HL-60 (cell line): ENCODE measurements around the gene RBFOX1.

Source experiments
- CTCF ChIP-seq: IDR thresholded peaks from one replicate; pipeline ENCODE4 v1.5.1; 2011; ENCODE audit warnings: low read length, control low read depth, inconsistent platforms; ENCODE audit not compliant: insufficient read depth
- GABPA ChIP-seq: IDR thresholded peaks from 2 replicates; pipeline ENCODE4 v1.6.1; 2012; ENCODE audit warnings: low read depth
- POLR2AphosphoS5 ChIP-seq: IDR thresholded peaks from 2 replicates; pipeline ENCODE4 v1.6.1; 2012; ENCODE audit warnings: low read depth
- REST ChIP-seq: IDR thresholded peaks from 2 replicates; pipeline ENCODE4 v1.6.1; 2012; ENCODE audit warnings: low read depth; ENCODE audit not compliant: insufficient replicate concordance

- TF ChIP-seq CTCF (no peak), POLR2AphosphoS5 (no peak), REST (no peak), GABPA (no peak)
These were observed 216.2 kb downstream of the RBFOX1 start for GRCh38 chr16:7548796-7549318.
